Measurements from ENCODE around the gene AKAP5. TPM values are rescaled to one million over a fixed set of nuclear protein-coding genes. Genes with fewer than 3 reads are reported as not detected.

Gene AKAP5
- total RNA-seq, 1 experiment from 2014 or later = 3.0 TPM

GRCh38 chr14:64522591-64523355 lies 57.5 kb downstream of the AKAP5 start (continued):
- TF ChIP-seq ZNF425 (CRISPR knock-in tag; conservative IDR thresholded peaks at IDR 0.05) (no peak), E2F1 (CRISPR knock-in tag; IDR thresholded peaks at IDR 0.05) (no peak), ARID4B (CRISPR knock-in tag; IDR thresholded peaks at IDR 0.05; ENCODE audit: borderline replicate concordance) (no peak), RELA (CRISPR knock-in tag; IDR thresholded peaks at IDR 0.05; ENCODE audit: borderline replicate concordance) (no peak)

Other genes starting within 250 kb of the AKAP5 start
- 0.23 to 0.50 TPM (median 0.39 TPM) in 3 replicates for gene ESR2, start 171.1 kb upstream of the AKAP5 start, total RNA-seq (2021)
- 224 to 229 TPM (median 226 TPM) in 3 replicates for gene MTHFD1, start 77.1 kb upstream of the AKAP5 start, total RNA-seq (2021)
- gene ZBTB25, start 38.3 kb downstream of the AKAP5 start, total RNA-seq (2021) = 11.9 to 14.0 TPM (median 13.1 TPM) in 3 replicates
- 24.7 to 32.5 TPM (median 31.7 TPM) in 3 replicates for gene ZBTB1, start 39.3 kb downstream of the AKAP5 start, total RNA-seq (2021)
- gene HSPA2, start 75.2 kb downstream of the AKAP5 start, total RNA-seq (2021) = 30.2 to 43.9 TPM (median 40.7 TPM) in 3 replicates
- gene PPP1R36, start 84.5 kb downstream of the AKAP5 start, total RNA-seq (2021) = 0.55 to 0.70 TPM (median 0.64 TPM) in 3 replicates
- 70.6 to 75.3 TPM (median 71.8 TPM) in 3 replicates for gene PLEKHG3, start 238.9 kb downstream of the AKAP5 start, total RNA-seq (2021)